Neutrophil (primary cell): Measurements from ENCODE around the gene C2CD2.

Experiments
- H3K27ac ChIP-seq: fragments of 200-600 bp; sonication (generic); 2 replicates; pipeline ENCODE4 v1.5.1; 2016; ENCODE audit warnings: mild to moderate bottlenecking, moderate library complexity
- H3K27me3 ChIP-seq: fragments of 200-600 bp; sonication (generic); 2 replicates; pipeline ENCODE4 v1.6.0; 2016; ENCODE audit warnings: mild to moderate bottlenecking
- H3K36me3 ChIP-seq: fragments of 200-600 bp; sonication (generic); 2 replicates; pipeline ENCODE4 v1.5.1; 2017
- H3K4me1 ChIP-seq, 2 experiments: fragments of 200-600 bp in 1 of 2; sonication (generic) in 1 of 2; 1 replicate in 1 of 2; 2 replicates in 1 of 2; pipeline versions ENCODE4 v1.5.1 to v1.6.1; 2013 to 2016; ENCODE audit warnings: low read depth in 1 of 2, low read length in 1 of 2, mild to moderate bottlenecking in 1 of 2, moderate library complexity in 1 of 2; ENCODE audit not compliant: control insufficient read depth in 1 of 2, insufficient read depth in 1 of 2
- H3K4me3 ChIP-seq, 2 experiments: fragments of 200-600 bp in 1 of 2; sonication (generic) in 1 of 2; 1 replicate in 1 of 2; 2 replicates in 1 of 2; pipeline ENCODE4 v1.5.1; 2013 to 2016; ENCODE audit warnings: low read depth in 1 of 2, low read length in 1 of 2, mild to moderate bottlenecking in 1 of 2, moderate library complexity in 1 of 2
- H3K9me3 ChIP-seq: fragments of 200-600 bp; sonication (generic); 2 replicates; pipeline ENCODE4 v1.5.1; 2016
- CTCF ChIP-seq: fragments of 200-600 bp; sonication (generic); IDR thresholded peaks from 2 replicates; pipeline ENCODE4 v1.5.1; 2016; ENCODE audit warnings: antibody characterized with exemption

Gene C2CD2

DNA sequence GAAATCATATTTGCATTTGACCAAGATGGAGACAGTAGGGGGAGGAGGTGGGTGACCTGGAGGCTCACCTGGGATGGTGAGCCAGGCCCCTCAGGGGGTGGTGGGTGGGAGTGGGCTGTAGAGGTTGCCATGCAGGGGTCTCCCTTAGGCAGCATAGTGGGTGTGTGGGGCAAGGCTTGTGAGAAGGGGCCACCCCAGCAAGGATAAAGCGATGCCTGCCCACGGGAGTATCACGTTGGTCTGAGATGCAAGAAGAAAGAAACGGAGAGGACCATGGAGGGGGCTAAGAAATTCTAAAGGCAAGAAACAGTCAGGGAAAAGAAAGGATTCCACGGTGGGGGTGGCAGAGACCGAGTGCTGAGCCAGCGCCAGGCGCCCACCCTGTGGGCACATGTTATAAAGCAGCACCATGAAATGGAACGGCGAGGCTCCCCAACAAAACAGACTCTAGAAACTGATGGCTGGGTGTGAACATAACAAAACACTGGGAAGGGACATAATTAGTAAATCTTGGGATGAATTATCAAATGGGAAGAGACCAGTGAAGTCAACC, 11.7 kb upstream of the C2CD2 start:
- Histone ChIP-seq H3K27me3 (peaks cover 6% of the 10 kb centered on the region), H3K36me3 (no peaks in the 10 kb centered on the region), H3K4me1 (no peaks in the 10 kb centered on the region), H3K27ac (no peak overlapping the region), H3K9me3 (no peaks in the 10 kb centered on the region), H3K4me3 (no peak overlapping the region)
- TF ChIP-seq CTCF, result no peak

DNA sequence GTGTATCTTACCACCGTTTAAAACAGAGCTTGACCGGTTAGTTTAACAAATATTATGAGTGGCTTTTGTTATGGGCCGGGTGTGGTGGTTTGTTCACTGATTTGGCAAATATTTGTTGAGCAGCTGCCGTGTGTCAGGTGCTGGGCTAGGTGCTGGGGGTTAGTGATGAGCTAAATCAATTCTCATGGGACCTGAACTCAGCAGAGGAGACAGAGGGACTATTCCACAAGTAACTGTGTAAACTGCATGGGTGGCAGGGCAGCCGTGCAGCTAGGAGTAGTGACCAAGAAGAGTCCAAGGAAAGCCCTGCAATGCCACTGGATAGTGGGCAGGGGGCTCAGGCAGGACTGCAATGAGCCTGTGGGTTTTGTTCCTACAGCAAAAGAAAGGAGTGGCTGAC, 11.2 kb upstream of the C2CD2 start:
- no peak for TF ChIP-seq CTCF
- Histone ChIP-seq H3K9me3 (no peaks in the 10 kb centered on the region), H3K27ac (no peak overlapping the region), H3K36me3 (no peaks in the 10 kb centered on the region), H3K4me3 (no peak overlapping the region), H3K4me1 (no peaks in the 10 kb centered on the region), H3K27me3 (peaks cover 6% of the 10 kb centered on the region)

DNA sequence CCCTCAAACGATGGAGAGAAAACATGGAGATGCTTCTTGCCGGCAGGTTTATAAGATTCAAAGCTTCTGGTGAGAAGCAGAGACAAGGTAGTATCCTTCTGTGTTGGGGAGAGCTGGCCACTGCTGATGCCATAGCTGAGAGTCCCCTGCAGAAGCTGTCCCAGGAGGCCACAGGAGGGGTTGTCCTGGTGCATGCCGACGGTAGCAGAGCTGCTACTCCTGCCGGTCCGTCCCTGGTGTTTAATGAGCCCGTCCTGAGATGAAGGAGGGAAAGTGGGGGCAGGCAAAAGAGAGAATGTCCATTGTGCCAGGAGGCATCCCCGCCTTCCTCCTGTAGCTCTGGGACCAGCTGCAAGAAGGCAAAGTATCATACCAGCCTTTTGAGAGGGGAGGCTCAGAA, 10.4 kb upstream of the C2CD2 start:
- Histone ChIP-seq H3K27ac (no peak overlapping the region), H3K4me1 (no peaks in the 10 kb centered on the region), H3K9me3 (no peaks in the 10 kb centered on the region), H3K36me3 (no peaks in the 10 kb centered on the region), H3K4me3 (no peak overlapping the region), H3K27me3 (peaks cover 6% of the 10 kb centered on the region)
- no peak for TF ChIP-seq CTCF

DNA sequence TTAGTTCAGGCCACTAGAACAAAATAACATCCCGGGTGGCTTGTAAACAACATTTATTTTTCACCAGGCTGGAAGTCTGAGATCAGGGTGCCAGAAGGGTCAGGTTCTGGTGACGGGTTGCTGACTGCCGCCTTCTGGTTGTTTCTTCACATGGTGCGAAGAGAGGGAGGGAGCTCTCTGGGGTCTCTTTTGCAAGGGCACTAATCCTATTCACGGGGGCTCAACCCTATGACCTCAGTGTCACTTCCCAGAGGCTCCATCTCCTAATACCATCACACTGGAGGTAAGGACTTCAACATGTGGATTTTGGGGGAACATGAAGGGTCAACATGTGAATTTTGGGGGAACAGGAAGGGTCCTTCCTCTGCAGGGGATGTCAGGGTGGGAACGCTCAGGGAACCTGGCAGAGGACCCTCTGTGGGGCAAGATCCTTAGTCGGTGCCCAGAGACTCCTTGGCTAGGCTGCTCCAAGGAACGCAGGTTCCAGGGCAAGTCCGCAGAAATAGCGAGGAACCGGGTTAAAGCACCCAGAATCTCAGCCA, 8.7 kb upstream of the C2CD2 start:
- Histone ChIP-seq H3K9me3 (no peaks in the 10 kb centered on the region), H3K4me1 (no peaks in the 10 kb centered on the region), H3K4me3 (no peak overlapping the region), H3K27ac (no peak overlapping the region), H3K27me3 (peaks cover 13% of the 10 kb centered on the region), H3K36me3 (no peaks in the 10 kb centered on the region)
- TF ChIP-seq CTCF, result no peak

GRCh38 chr21:41961753-41962152, 7.9 kb upstream of the C2CD2 start:
- no peak for TF ChIP-seq CTCF
- Histone ChIP-seq H3K27ac (no peak overlapping the region), H3K4me1 (no peaks in the 10 kb centered on the region), H3K27me3 (peaks cover 21% of the 10 kb centered on the region), H3K36me3 (no peaks in the 10 kb centered on the region), H3K9me3 (no peaks in the 10 kb centered on the region), H3K4me3 (no peak overlapping the region)

DNA sequence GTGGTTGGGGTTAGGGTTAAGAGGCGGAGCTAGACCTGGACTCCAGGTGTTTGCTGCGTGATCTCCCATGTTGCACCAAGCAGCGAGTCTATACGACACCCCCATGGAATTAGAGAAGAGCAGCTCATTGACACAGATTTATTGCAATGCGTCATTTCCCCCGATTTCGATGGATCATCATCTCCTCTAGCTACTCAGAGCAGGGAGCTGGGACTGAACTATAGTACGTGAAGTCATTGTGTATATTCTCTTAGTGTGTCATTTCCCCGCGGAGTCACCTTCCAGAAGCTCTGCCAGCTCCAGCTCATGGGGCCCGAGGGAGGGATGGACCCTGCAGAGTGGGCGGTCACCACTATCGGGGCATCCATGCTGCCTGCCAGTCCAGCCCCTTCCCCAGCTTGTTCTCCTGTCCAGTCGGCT, 7.5 kb upstream of the C2CD2 start:
- TF ChIP-seq CTCF, result no peak
- H3K4me1 ChIP-seq, result no peaks in the 10 kb centered on the region
- no peak overlapping the region for H3K4me3 ChIP-seq
- H3K27me3 ChIP-seq, result peaks cover 23% of the 10 kb centered on the region
- no peak overlapping the region for H3K27ac ChIP-seq
- no peaks in the 10 kb centered on the region for H3K9me3 ChIP-seq
- no peaks in the 10 kb centered on the region for H3K36me3 ChIP-seq
